Smooth muscle cell (in vitro differentiated cells): ENCODE results near the gene KIF24. TPM values are rescaled to one million over a fixed set of nuclear protein-coding genes. Genes with fewer than 3 reads are reported as not detected.

Experiments used
- DNase-seq: peaks from one replicate; lab custom pipeline; 2025; ENCODE audit not compliant: unreplicated experiment; lab: John Stamatoyannopoulos, UW
- H2AFZ ChIP-seq: fragments of 200-600 bp; sonication (generic); 2 replicates; pipeline ENCODE4 v1.6.0; 2016; ENCODE audit warnings: antibody characterized with exemption, low read depth, mild to moderate bottlenecking
- H3F3A ChIP-seq: fragments of 200-600 bp; sonication (generic); 2 replicates; pipeline ENCODE4 v1.6.0; 2017; ENCODE audit warnings: antibody characterized with exemption, low read depth
- H3K27ac ChIP-seq: fragments of 200-600 bp; sonication (generic); 2 replicates; pipeline ENCODE4 v1.5.1; 2016; ENCODE audit warnings: low read depth, mild to moderate bottlenecking
- H3K27me3 ChIP-seq: fragments of 200-600 bp; sonication (generic); 2 replicates; pipeline ENCODE4 v1.6.1; 2016; ENCODE audit warnings: low read depth, mild to moderate bottlenecking
- H3K36me3 ChIP-seq: fragments of 200-600 bp; sonication (generic); 2 replicates; pipeline ENCODE4 v1.5.1; 2016; ENCODE audit warnings: low read depth
- H3K4me1 ChIP-seq: fragments of 200-600 bp; sonication (generic); 2 replicates; pipeline ENCODE4 v1.5.1; 2016; ENCODE audit warnings: low read depth
- H3K4me2 ChIP-seq: fragments of 200-600 bp; sonication (generic); 2 replicates; pipeline ENCODE4 v1.6.0; 2016; ENCODE audit warnings: mild to moderate bottlenecking
- H3K4me3 ChIP-seq: fragments of 200-600 bp; sonication (generic); 2 replicates; pipeline ENCODE4 v1.5.1; 2016; ENCODE audit warnings: mild to moderate bottlenecking
- H3K79me2 ChIP-seq: fragments of 200-600 bp; sonication (generic); 2 replicates; pipeline ENCODE4 v1.6.0; 2016; ENCODE audit warnings: low read depth, mild to moderate bottlenecking
- H3K9ac ChIP-seq: fragments of 200-600 bp; sonication (generic); 2 replicates; pipeline ENCODE4 v1.6.0; 2016; ENCODE audit warnings: low read depth
- H3K9me3 ChIP-seq: fragments of 200-600 bp; sonication (generic); replicated peaks from 2 replicates; pipeline ENCODE4 v1.5.1; 2016; ENCODE audit warnings: low read depth
- H4K20me1 ChIP-seq: fragments of 200-600 bp; sonication (generic); 2 replicates; pipeline ENCODE4 v1.6.0; 2016; ENCODE audit warnings: low read depth
- CTCF ChIP-seq: fragments of 200-600 bp; sonication (generic); IDR thresholded peaks from 2 replicates; pipeline ENCODE4 v1.5.1; 2017; ENCODE audit warnings: borderline replicate concordance, mild to moderate bottlenecking, antibody characterized with exemption; ENCODE audit not compliant: insufficient read depth, poor library complexity, severe bottlenecking
- WGBS: methylation state at CpG from one replicate; pipeline ENCODE4 v1.1.7; 2016; ENCODE audit warnings: low lambda C conversion rate; 5-methylcytosine and 5-hydroxymethylcytosine counted together
- polyA plus RNA-seq: library from polyadenylated mRNA; unstranded; fragments of >200 nt; fragmentation: Nextera tagmentation; extraction: Ambion mirVana; gene quantifications from 2 replicates; pipeline ENCODE4 v1.2.1, GENCODE V29; 2016
- total RNA-seq: library from RNA; depleted of rRNA; stranded (reverse); fragments of >200 nt; gene quantifications from 2 replicates; pipeline ENCODE4 v1.2.3, GENCODE V29; 2014

The KIF24 gene
- total and polyA plus RNA-seq, 2 experiments from 2014 or later: 0.51 to 1.2 TPM

- Histone ChIP-seq H4K20me1 (no peaks in the 10 kb centered on the region), H3K9me3 (no peaks in the 10 kb centered on the region), H3K79me2 (no peaks in the 10 kb centered on the region), H3K4me2 (no peak overlapping the region), H3K9ac (no peak overlapping the region), H3K4me1 (peaks cover 8% of the 10 kb centered on the region), H3F3A (no peaks in the 10 kb centered on the region), H3K27me3 (no peaks in the 10 kb centered on the region), H3K27ac (no peak overlapping the region), H3K36me3 (no peaks in the 10 kb centered on the region), H3K4me3 (no peak overlapping the region), H2AFZ (no peak overlapping the region)
- DNase-seq: no peak
- 49% methylated on average over 2 of the region's 2 CpGs for WGBS
- TF ChIP-seq CTCF: no peak
Measured at GRCh38 chr9:34292552-34292951, 36.5 kb downstream of the KIF24 start.

GRCh38 chr9:34291423-34291822, 37.6 kb downstream of the KIF24 start:
- TF ChIP-seq CTCF: no peak
- H3K27me3 ChIP-seq: no peaks in the 10 kb centered on the region
- no peaks in the 10 kb centered on the region for H3K79me2 ChIP-seq
- H4K20me1 ChIP-seq: no peaks in the 10 kb centered on the region
- H2AFZ ChIP-seq: no peak overlapping the region
- H3K27ac ChIP-seq: no peak overlapping the region
- no peak for DNase-seq
- 75% methylated on average over 2 of the region's 2 CpGs for WGBS
- H3F3A ChIP-seq: no peaks in the 10 kb centered on the region
- peaks cover 8% of the 10 kb centered on the region for H3K4me1 ChIP-seq
- H3K4me2 ChIP-seq: no peak overlapping the region
- no peak overlapping the region for H3K4me3 ChIP-seq
- no peaks in the 10 kb centered on the region for H3K9me3 ChIP-seq
- H3K36me3 ChIP-seq: no peaks in the 10 kb centered on the region
- H3K9ac ChIP-seq: no peak overlapping the region

GRCh38 chr9:34291023-34291422, 38.0 kb downstream of the KIF24 start:
- Histone ChIP-seq H3K9ac (no peak overlapping the region), H3K36me3 (no peaks in the 10 kb centered on the region), H3K27me3 (no peaks in the 10 kb centered on the region), H3K27ac (no peak overlapping the region), H2AFZ (no peak overlapping the region), H3K4me2 (no peak overlapping the region), H3K4me3 (no peak overlapping the region), H3K79me2 (no peaks in the 10 kb centered on the region), H4K20me1 (no peaks in the 10 kb centered on the region), H3K9me3 (no peaks in the 10 kb centered on the region), H3K4me1 (peaks cover 8% of the 10 kb centered on the region), H3F3A (no peaks in the 10 kb centered on the region)
- 99% methylated on average over 2 of the region's 2 CpGs for WGBS
- no peak for TF ChIP-seq CTCF
- no peak for DNase-seq

GRCh38 chr9:34289159-34289558, 39.9 kb downstream of the KIF24 start:
- no peak for DNase-seq
- Histone ChIP-seq H4K20me1 (no peaks in the 10 kb centered on the region), H3F3A (no peaks in the 10 kb centered on the region), H3K4me2 (no peak overlapping the region), H3K79me2 (no peaks in the 10 kb centered on the region), H3K27me3 (no peaks in the 10 kb centered on the region), H3K4me1 (peaks cover 8% of the 10 kb centered on the region), H3K4me3 (no peak overlapping the region), H3K27ac (no peak overlapping the region), H3K36me3 (no peaks in the 10 kb centered on the region), H2AFZ (no peak overlapping the region), H3K9ac (no peak overlapping the region), H3K9me3 (no peaks in the 10 kb centered on the region)
- WGBS: 84% methylated on average over 2 of the region's 2 CpGs
- TF ChIP-seq CTCF: no peak
